HG03066 (cell line): ENCODE results near the gene EYS.

ENCODE experiments used
- ATAC-seq: cut with Tn5 transposase; IDR thresholded peaks from one replicate; pipeline ENCODE4 v1.9.1; 2021; ENCODE audit warnings: low read depth; ENCODE audit not compliant: unreplicated experiment

The EYS gene

GRCh38 chr6:65707126-65707826 lies at the start of gene EYS:
Gene EYS, minus strand, starts transcription at chr6:65707226. Its CDS starts 211,816 bp downstream, at chr6:65495410.
- ATAC-seq: no peak

- no peak for ATAC-seq
These were observed 39.3 kb upstream of the EYS start for GRCh38 chr6:65746302-65746701.

- ATAC-seq: no peak
These were observed 38.6 kb upstream of the EYS start for GRCh38 chr6:65745614-65746013.

GRCh38 chr6:65728879-65729479 lies 22.0 kb upstream of the EYS start:
- no peak for ATAC-seq

GRCh38 chr6:65719101-65719500 lies 12.1 kb upstream of the EYS start:
- ATAC-seq: no peak

- no peak for ATAC-seq
These were observed 4.5 kb upstream of the EYS start for GRCh38 chr6:65711531-65711930.

- ATAC-seq: no peak
These were observed 2.2 kb upstream of the EYS start for GRCh38 chr6:65709099-65709830.

- no peak for ATAC-seq
These were observed 1.1 kb upstream of the EYS start for GRCh38 chr6:65708162-65708561.

- no peak for ATAC-seq
These were observed 590 bp downstream of the EYS start for GRCh38 chr6:65706436-65706835.

GRCh38 chr6:65701325-65701724 lies 5.7 kb downstream of the EYS start:
- no peak for ATAC-seq

GRCh38 chr6:65700561-65700960 lies 6.5 kb downstream of the EYS start:
- no peak for ATAC-seq

- ATAC-seq: no peak
These were observed 14.9 kb downstream of the EYS start for GRCh38 chr6:65692109-65692508.

- no peak for ATAC-seq
These were observed 26.8 kb downstream of the EYS start for GRCh38 chr6:65680232-65680631.

- no peak for ATAC-seq
These were observed 35.1 kb downstream of the EYS start for GRCh38 chr6:65671922-65672321.

- no peak for ATAC-seq
These were observed 38.9 kb downstream of the EYS start for GRCh38 chr6:65667916-65668656.

- ATAC-seq: no peak
These were observed 56.9 kb downstream of the EYS start for GRCh38 chr6:65650086-65650485.

- ATAC-seq: no peak
These were observed 57.6 kb downstream of the EYS start for GRCh38 chr6:65649392-65649791.

- no peak for ATAC-seq
These were observed 60.5 kb downstream of the EYS start for GRCh38 chr6:65646544-65646943.

- no peak for ATAC-seq
These were observed 64.2 kb downstream of the EYS start for GRCh38 chr6:65642776-65643175.

- ATAC-seq: no peak
These were observed 68.8 kb downstream of the EYS start for GRCh38 chr6:65638047-65638831.
